Gastrocnemius medialis (tissue), 4 donors: ENCODE measurements around the gene SHANK2. TPM values are rescaled to one million over a fixed set of nuclear protein-coding genes. Genes with fewer than 3 reads are reported as not detected.

ENCODE experiments used
- ATAC-seq, 2 donors: fragments of 150-250 bp; one replicate each; pipeline ENCODE4 v1.9.1; 2016
- DNase-seq, 2 donors: peaks; one replicate each; pipeline ENCODE4 v3.0.0-alpha.2; 2019
- H3K27ac ChIP-seq, 4 donors: fragments of 200-600 bp; sonication (generic); 1 replicate in 1 of 4; 2 replicates in 3 of 4; pipeline ENCODE4 v1.5.1; 2016 to 2018; ENCODE audit warnings: mild to moderate bottlenecking in 2 of 4, moderate library complexity in 1 of 4
- H3K27me3 ChIP-seq, 3 donors: fragments of 200-600 bp; sonication (generic) in 2 of 3; 1 replicate in 1 of 3; 2 replicates in 2 of 3; pipeline versions ENCODE4 v1.5.1 to v1.6.0; 2016 to 2019; ENCODE audit warnings: mild to moderate bottlenecking in 1 of 3, moderate library complexity in 1 of 3
- H3K36me3 ChIP-seq, 2 donors: fragments of 200-600 bp; sonication (generic) in 1 of 2; one replicate each; pipeline ENCODE4 v1.5.1; 2017 to 2018
- H3K4me1 ChIP-seq, 2 donors: fragments of 200-600 bp; sonication (generic) in 1 of 2; one replicate each; pipeline ENCODE4 v1.5.1; 2016 to 2017; ENCODE audit warnings: mild to moderate bottlenecking in 2 of 2
- H3K4me3 ChIP-seq, 4 donors: fragments of 200-600 bp; sonication (generic) in 3 of 4; 1 replicate in 1 of 4; 2 replicates in 3 of 4; pipeline ENCODE4 v1.5.1; 2016 to 2019; ENCODE audit warnings: mild to moderate bottlenecking in 2 of 4
- H3K9me3 ChIP-seq, 3 donors: fragments of 200-600 bp; sonication (generic) in 2 of 3; 1 replicate in 1 of 3; 2 replicates in 2 of 3; pipeline ENCODE4 v1.5.1; 2016 to 2019
- CTCF ChIP-seq, 5 experiments: fragments of 450-650 bp in 3 of 5; fragments of 200-600 bp in 2 of 5; sonication (generic) in 2 of 5; IDR thresholded peaks in 4 of 5; conservative IDR thresholded peaks in 1 of 5; 1 replicate in 4 of 5; 2 replicates in 1 of 5; pipeline ENCODE4 v1.5.1; 2016 to 2019; ENCODE audit warnings: antibody characterized with exemption in 5 of 5, mild to moderate bottlenecking in 3 of 5, moderate library complexity in 3 of 5
- POLR2A ChIP-seq, 2 donors: fragments of 450-650 bp; IDR thresholded peaks; one replicate each; pipeline ENCODE4 v1.6.1; 2017; ENCODE audit warnings: antibody characterized with exemption in 2 of 2, mild to moderate bottlenecking in 2 of 2, moderate library complexity in 2 of 2
- in situ Hi-C, 4 donors: fragments of 200-750 bp; cut with MboI; loops; one replicate each; pipeline versions ENCODE4 v1.15.0 to v1.8.0; 2017; ENCODE audit warnings: low sequenced_read_pairs in 4 of 4
- intact Hi-C: fragments of 100-400 bp; cut with DNase I; formaldehyde crosslinking; loops from one replicate; pipeline ENCODE4 v1.15.1; 2023; ENCODE audit warnings: low total_unique reads
- total RNA-seq, 4 donors: library from RNA; depleted of rRNA; stranded (reverse); fragments of >200 nt; gene quantifications; one replicate each; pipeline versions ENCODE4 v1.1.0 to v1.2.3, GENCODE V29; 2016

SHANK2 gene
- total RNA-seq, 4 donors from 2014 or later = 0.40 TPM; not detected in 3

- no peak for ATAC-seq
- DNase-seq = no peak
- peaks cover 0 to 7% (median 5%) of the 10 kb centered on the region in 3 donors for H3K27me3 ChIP-seq
- no peaks in the 10 kb centered on the region for H3K36me3 ChIP-seq
- H3K27ac ChIP-seq = no peak overlapping the region
- in situ Hi-C loops = no loop called here
- TF ChIP-seq CTCF (IDR thresholded peaks at IDR 0.05 in 4 of 5, conservative IDR thresholded peaks at IDR 0.05 in 1 of 5) (no peak), POLR2A (IDR thresholded peaks at IDR 0.05) (no peak)
- no peaks in the 10 kb centered on the region for H3K9me3 ChIP-seq
- H3K4me3 ChIP-seq = no peak overlapping the region
- intact Hi-C loops = no loop called here
- H3K4me1 ChIP-seq = no peaks in the 10 kb centered on the region
Observed at GRCh38 chr11:71266114-71266833, 13.9 kb upstream of the SHANK2 start.

GRCh38 chr11:71265559-71266092, 13.2 kb upstream of the SHANK2 start:
- intact Hi-C loops = no loop called here
- no peak for DNase-seq
- no peaks in the 10 kb centered on the region for H3K36me3 ChIP-seq
- H3K9me3 ChIP-seq = no peaks in the 10 kb centered on the region
- H3K27me3 ChIP-seq = peaks cover 0 to 7% (median 5%) of the 10 kb centered on the region in 3 donors
- no peak for TF ChIP-seq CTCF (IDR thresholded peaks at IDR 0.05 in 4 of 5, conservative IDR thresholded peaks at IDR 0.05 in 1 of 5)
- in situ Hi-C loops = no loop called here
- no peak overlapping the region for H3K4me3 ChIP-seq
- no peaks in the 10 kb centered on the region for H3K4me1 ChIP-seq
- H3K27ac ChIP-seq = no peak overlapping the region
- no peak for ATAC-seq

GRCh38 chr11:71263386-71263785, 11.0 kb upstream of the SHANK2 start:
- Histone ChIP-seq H3K36me3 (no peaks in the 10 kb centered on the region), H3K27me3 (peaks cover 0 to 7% (median 5%) of the 10 kb centered on the region in 3 donors), H3K9me3 (peaks cover 0 to 2% (median 0%) of the 10 kb centered on the region in 3 donors), H3K27ac (no peak overlapping the region), H3K4me1 (no peaks in the 10 kb centered on the region), H3K4me3 (no peak overlapping the region)
- DNase-seq (no peak), ATAC-seq (no peak)
- in situ Hi-C loops (no loop called here), intact Hi-C loops (no loop called here)
- no peak for TF ChIP-seq CTCF (IDR thresholded peaks at IDR 0.05 in 4 of 5, conservative IDR thresholded peaks at IDR 0.05 in 1 of 5)
- no peak for TF ChIP-seq POLR2A (IDR thresholded peaks at IDR 0.05)

- intact Hi-C loops (no loop called here), in situ Hi-C loops (no loop called here)
- Histone ChIP-seq H3K4me1 (peaks cover 0 to 8% of the 10 kb centered on the region in 2 donors), H3K9me3 (peaks cover 0 to 4% (median 0%) of the 10 kb centered on the region in 3 donors), H3K27ac (no peak overlapping the region), H3K4me3 (no peak overlapping the region), H3K27me3 (peaks cover 29 to 45% (median 32%) of the 10 kb centered on the region in 3 donors), H3K36me3 (no peaks in the 10 kb centered on the region)
- DNase-seq (no peak), ATAC-seq (no peak)
- TF ChIP-seq CTCF (IDR thresholded peaks at IDR 0.05 in 4 of 5, conservative IDR thresholded peaks at IDR 0.05 in 1 of 5) (no peak), POLR2A (IDR thresholded peaks at IDR 0.05) (no peak)
Observed at GRCh38 chr11:71255800-71256479, 3.6 kb upstream of the SHANK2 start.
